ENCODE data around the gene ANTXR1.

The ANTXR1 gene

DNA sequence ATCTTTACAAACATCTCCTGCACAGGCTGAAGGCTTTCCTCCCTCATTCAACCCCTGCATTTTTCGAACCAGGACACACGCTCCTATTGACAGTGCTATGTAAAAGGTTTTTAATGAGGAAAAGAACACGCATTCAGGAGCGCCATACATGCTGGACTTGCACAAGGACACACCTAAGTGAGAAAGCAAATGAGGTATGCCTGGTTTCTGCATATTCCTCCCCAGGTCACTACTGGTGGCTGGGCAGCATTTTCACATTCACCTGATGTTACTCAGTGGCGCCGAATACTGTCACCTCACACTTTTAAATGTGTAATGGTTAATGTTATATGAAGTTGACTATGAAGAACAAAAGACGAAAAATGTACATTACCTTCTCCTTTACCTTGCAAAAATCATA, 150.6 kb downstream of the ANTXR1 start:
- no peaks in the 10 kb centered on the region for H3K4me1 ChIP-seq (ENCODE audit: low read depth, poor library complexity, severe bottlenecking)
- no peak overlapping the region for H3K9ac ChIP-seq
- no peak overlapping the region for H3K4me2 ChIP-seq
- TF ChIP-seq, protein P1, sequence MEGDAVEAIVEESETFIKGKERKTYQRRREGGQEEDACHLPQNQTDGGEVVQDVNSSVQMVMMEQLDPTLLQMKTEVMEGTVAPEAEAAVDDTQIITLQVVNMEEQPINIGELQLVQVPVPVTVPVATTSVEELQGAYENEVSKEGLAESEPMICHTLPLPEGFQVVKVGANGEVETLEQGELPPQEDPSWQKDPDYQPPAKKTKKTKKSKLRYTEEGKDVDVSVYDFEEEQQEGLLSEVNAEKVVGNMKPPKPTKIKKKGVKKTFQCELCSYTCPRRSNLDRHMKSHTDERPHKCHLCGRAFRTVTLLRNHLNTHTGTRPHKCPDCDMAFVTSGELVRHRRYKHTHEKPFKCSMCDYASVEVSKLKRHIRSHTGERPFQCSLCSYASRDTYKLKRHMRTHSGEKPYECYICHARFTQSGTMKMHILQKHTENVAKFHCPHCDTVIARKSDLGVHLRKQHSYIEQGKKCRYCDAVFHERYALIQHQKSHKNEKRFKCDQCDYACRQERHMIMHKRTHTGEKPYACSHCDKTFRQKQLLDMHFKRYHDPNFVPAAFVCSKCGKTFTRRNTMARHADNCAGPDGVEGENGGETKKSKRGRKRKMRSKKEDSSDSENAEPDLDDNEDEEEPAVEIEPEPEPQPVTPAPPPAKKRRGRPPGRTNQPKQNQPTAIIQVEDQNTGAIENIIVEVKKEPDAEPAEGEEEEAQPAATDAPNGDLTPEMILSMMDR (conservative IDR thresholded peaks at IDR 0.05; ENCODE audit: low read depth, low read length), result no peak
- H3K79me2 ChIP-seq (ENCODE audit: insufficient read depth, low read depth), result no peaks in the 10 kb centered on the region
- no peak overlapping the region for H3K4me3 ChIP-seq (IDR thresholded peaks at IDR 0.05; ENCODE audit: insufficient read depth, low read depth, low read length)
- H3K27ac ChIP-seq, result no peak overlapping the region
- H4K20me1 ChIP-seq (ENCODE audit: insufficient read depth), result no peaks in the 10 kb centered on the region
- no peak overlapping the region for H2AFZ ChIP-seq (ENCODE audit: low read depth)
- H3K36me3 ChIP-seq (ENCODE audit: insufficient read depth), result no peaks in the 10 kb centered on the region
- H3K27me3 ChIP-seq (ENCODE audit: insufficient read depth, low read depth), result no peaks in the 10 kb centered on the region

DNA sequence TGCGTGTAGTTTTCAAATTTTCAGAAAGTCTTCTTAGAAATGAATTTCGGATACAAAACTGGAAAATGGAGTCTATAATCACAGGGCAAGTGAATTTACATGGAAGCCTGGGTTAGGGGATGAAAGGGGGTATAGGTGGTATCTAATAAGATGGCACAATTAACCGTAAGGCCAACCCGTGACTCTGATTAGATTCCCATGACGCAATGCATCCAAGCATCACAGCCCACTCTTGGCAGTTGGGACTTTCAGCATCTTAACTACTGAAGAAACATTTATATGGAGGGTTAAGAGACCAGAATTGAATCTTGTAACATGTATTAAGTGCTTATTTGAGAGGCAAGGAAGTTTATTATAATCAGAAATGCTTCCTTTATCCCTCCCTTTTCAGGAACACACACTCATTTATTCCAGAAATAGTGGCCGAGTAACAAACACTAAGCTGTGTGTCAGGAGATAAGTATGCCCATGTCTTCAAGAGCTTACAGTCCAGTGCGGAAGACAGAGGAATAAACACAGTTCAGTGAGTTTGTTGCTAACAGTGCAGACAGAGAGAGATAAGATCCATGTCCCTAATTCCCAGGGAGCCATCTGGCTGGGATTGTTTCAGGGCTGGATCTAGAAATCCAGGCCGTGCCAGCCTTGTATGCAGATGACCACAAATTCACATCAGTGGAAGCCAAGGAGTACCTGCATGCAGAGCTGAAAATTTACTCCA, 151.2 kb downstream of the ANTXR1 start:
- H3K4me2 ChIP-seq, result no peak overlapping the region
- H3K4me3 ChIP-seq (IDR thresholded peaks at IDR 0.05; ENCODE audit: insufficient read depth, low read depth, low read length), result no peak overlapping the region
- no peaks in the 10 kb centered on the region for H4K20me1 ChIP-seq (ENCODE audit: insufficient read depth)
- TF ChIP-seq, protein P1 (conservative IDR thresholded peaks at IDR 0.05; ENCODE audit: low read depth, low read length), result no peak
- H3K9ac ChIP-seq, result no peak overlapping the region
- no peak overlapping the region for H3K27ac ChIP-seq
- H3K27me3 ChIP-seq (ENCODE audit: insufficient read depth, low read depth), result no peaks in the 10 kb centered on the region
- H2AFZ ChIP-seq (ENCODE audit: low read depth), result no peak overlapping the region
- no peaks in the 10 kb centered on the region for H3K79me2 ChIP-seq (ENCODE audit: insufficient read depth, low read depth)
- H3K36me3 ChIP-seq (ENCODE audit: insufficient read depth), result no peaks in the 10 kb centered on the region
- no peaks in the 10 kb centered on the region for H3K4me1 ChIP-seq (ENCODE audit: low read depth, poor library complexity, severe bottlenecking)

DNA sequence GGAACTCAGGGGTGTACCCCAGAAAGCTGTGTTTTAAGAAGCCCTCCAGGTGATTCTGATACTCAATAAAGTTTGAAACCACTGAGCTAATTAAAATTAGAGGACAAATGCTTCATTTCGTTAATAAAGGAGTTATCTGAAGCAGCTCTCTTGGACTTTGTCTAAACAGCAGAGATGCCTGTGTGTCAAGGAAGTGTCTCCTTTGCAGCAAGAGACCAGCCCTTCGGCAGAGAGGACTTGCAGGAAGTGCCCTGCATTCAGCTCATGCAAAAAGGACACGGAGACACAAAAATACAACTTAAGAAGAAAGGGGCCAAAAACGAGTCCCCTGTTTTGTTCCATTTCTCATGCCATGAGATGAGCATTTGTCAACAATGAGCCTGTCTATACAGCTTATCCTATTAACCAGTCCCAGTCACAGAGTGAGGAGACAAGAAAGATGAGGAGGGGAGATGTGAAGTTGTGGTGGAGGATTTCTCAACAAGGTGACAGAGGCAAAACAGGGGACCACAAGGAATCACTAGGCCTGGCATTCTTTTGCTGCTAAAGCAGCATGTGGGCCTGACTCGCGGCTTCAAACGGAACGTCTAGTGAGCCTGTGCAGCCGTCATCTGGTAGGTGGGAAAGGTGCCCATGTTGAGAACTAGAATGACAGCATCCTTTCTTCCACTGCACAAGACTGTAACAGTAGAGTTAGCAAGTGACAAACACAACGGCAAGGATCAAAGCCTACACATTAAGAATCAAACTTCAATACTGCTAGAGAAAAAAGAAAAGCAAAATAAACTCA, 152.3 kb downstream of the ANTXR1 start:
- TF ChIP-seq, protein P1 (conservative IDR thresholded peaks at IDR 0.05; ENCODE audit: low read depth, low read length), result no peak
- H3K27ac ChIP-seq, result no peak overlapping the region
- no peaks in the 10 kb centered on the region for H3K36me3 ChIP-seq (ENCODE audit: insufficient read depth)
- H2AFZ ChIP-seq (ENCODE audit: low read depth), result no peak overlapping the region
- H4K20me1 ChIP-seq (ENCODE audit: insufficient read depth), result no peaks in the 10 kb centered on the region
- H3K27me3 ChIP-seq (ENCODE audit: insufficient read depth, low read depth), result no peaks in the 10 kb centered on the region
- H3K4me1 ChIP-seq (ENCODE audit: low read depth, poor library complexity, severe bottlenecking), result no peaks in the 10 kb centered on the region
- no peak overlapping the region for H3K4me2 ChIP-seq
- H3K9ac ChIP-seq, result no peak overlapping the region
- no peak overlapping the region for H3K4me3 ChIP-seq (IDR thresholded peaks at IDR 0.05; ENCODE audit: insufficient read depth, low read depth, low read length)
- no peaks in the 10 kb centered on the region for H3K79me2 ChIP-seq (ENCODE audit: insufficient read depth, low read depth)

DNA sequence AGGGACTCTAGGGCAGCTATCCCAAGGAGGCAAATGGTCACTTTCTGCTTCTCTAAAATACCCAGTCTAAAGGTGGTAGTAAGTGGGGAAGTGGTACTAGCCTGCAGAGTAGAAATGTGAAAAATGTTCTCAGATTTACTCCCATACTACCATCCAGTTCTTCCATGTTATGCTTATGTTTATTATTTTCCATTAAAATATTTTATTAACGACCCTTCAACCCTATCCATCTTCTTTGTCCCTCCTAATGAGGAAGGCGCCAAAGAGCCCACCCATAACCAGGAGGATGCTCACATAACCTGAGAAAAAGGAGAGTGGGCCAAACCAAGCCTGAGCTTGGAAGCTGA, 153.5 kb downstream of the ANTXR1 start:
- no peak overlapping the region for H2AFZ ChIP-seq (ENCODE audit: low read depth)
- TF ChIP-seq, protein P1 (conservative IDR thresholded peaks at IDR 0.05; ENCODE audit: low read depth, low read length), result no peak
- no peak overlapping the region for H3K9ac ChIP-seq
- H3K27me3 ChIP-seq (ENCODE audit: insufficient read depth, low read depth), result no peaks in the 10 kb centered on the region
- no peak overlapping the region for H3K4me2 ChIP-seq
- no peaks in the 10 kb centered on the region for H4K20me1 ChIP-seq (ENCODE audit: insufficient read depth)
- no peaks in the 10 kb centered on the region for H3K4me1 ChIP-seq (ENCODE audit: low read depth, poor library complexity, severe bottlenecking)
- no peak overlapping the region for H3K4me3 ChIP-seq (IDR thresholded peaks at IDR 0.05; ENCODE audit: insufficient read depth, low read depth, low read length)
- no peak overlapping the region for H3K27ac ChIP-seq
- H3K36me3 ChIP-seq (ENCODE audit: insufficient read depth), result no peaks in the 10 kb centered on the region
- H3K79me2 ChIP-seq (ENCODE audit: insufficient read depth, low read depth), result no peaks in the 10 kb centered on the region

Measured in KMS-11 (cell line).